ENCODE results near the gene REEP3.

DNA sequence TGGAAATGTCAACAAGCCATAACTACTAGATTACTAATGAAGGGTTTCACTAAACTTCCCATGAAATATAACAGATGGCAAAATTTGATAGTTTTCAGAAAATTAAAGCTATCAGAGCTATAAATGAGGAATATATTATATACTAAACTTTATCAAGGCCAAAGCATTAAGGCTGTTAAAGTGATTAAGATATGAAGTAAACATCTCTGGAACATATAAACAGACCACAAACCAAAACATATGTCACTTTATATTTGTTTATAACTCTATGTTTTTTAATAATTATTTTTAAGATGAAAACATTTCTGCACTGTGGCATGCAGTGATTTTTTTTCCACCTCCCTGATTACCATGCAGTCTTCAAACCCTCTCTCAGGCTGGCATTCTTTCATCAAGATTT, 120.2 kb downstream of the REEP3 start:
- TF ChIP-seq POLR2A (IDR thresholded peaks at IDR 0.05) (no peak), EP300 (IDR thresholded peaks at IDR 0.05; ENCODE audit: low read depth) (no peak)
- TF ChIP-seq, protein P1, sequence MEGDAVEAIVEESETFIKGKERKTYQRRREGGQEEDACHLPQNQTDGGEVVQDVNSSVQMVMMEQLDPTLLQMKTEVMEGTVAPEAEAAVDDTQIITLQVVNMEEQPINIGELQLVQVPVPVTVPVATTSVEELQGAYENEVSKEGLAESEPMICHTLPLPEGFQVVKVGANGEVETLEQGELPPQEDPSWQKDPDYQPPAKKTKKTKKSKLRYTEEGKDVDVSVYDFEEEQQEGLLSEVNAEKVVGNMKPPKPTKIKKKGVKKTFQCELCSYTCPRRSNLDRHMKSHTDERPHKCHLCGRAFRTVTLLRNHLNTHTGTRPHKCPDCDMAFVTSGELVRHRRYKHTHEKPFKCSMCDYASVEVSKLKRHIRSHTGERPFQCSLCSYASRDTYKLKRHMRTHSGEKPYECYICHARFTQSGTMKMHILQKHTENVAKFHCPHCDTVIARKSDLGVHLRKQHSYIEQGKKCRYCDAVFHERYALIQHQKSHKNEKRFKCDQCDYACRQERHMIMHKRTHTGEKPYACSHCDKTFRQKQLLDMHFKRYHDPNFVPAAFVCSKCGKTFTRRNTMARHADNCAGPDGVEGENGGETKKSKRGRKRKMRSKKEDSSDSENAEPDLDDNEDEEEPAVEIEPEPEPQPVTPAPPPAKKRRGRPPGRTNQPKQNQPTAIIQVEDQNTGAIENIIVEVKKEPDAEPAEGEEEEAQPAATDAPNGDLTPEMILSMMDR (IDR thresholded peaks at IDR 0.05): no peak

Measured in transverse colon (tissue), 3 donors.